Trophoblast cell (in vitro differentiated cells and primary cell): ENCODE data around the gene BCL2L13.

Source experiments
- DNase-seq, 2 donors: peaks; one replicate each; pipeline ENCODE4 v3.0.0-alpha.2; 2016
- H2AFZ ChIP-seq: 2 replicates; pipeline ENCODE4 v1.6.1; 2013; ENCODE audit warnings: low read length, moderate library complexity, mild to moderate bottlenecking; ENCODE audit not compliant: insufficient read depth, poor library complexity
- H2AK5ac ChIP-seq: 2 replicates; pipeline ENCODE4 v1.6.1; 2013; ENCODE audit warnings: mild to moderate bottlenecking, low read length
- H2BK120ac ChIP-seq: 2 replicates; pipeline ENCODE4 v1.6.1; 2013; ENCODE audit warnings: low read length, mild to moderate bottlenecking, moderate library complexity; ENCODE audit not compliant: insufficient read depth, poor library complexity
- H2BK12ac ChIP-seq: 2 replicates; pipeline ENCODE4 v1.6.1; 2013; ENCODE audit warnings: mild to moderate bottlenecking, low read length, moderate library complexity
- H2BK5ac ChIP-seq: 2 replicates; pipeline ENCODE4 v1.6.1; 2013; ENCODE audit warnings: low read length, low read depth, moderate library complexity, mild to moderate bottlenecking; ENCODE audit not compliant: poor library complexity
- H3K14ac ChIP-seq: 2 replicates; pipeline ENCODE4 v1.6.1; 2013; ENCODE audit warnings: mild to moderate bottlenecking, low read length
- H3K18ac ChIP-seq: 2 replicates; pipeline ENCODE4 v1.6.1; 2013; ENCODE audit warnings: mild to moderate bottlenecking, low read length
- H3K23ac ChIP-seq: 2 replicates; pipeline ENCODE4 v1.6.1; 2013; ENCODE audit warnings: low read length
- H3K27ac ChIP-seq: 2 replicates; pipeline ENCODE4 v1.5.1; 2013; ENCODE audit warnings: low read depth, mild to moderate bottlenecking, inconsistent platforms, low read length, moderate library complexity
- H3K27me3 ChIP-seq: 2 replicates; pipeline ENCODE4 v1.6.1; 2013; ENCODE audit warnings: inconsistent platforms, mild to moderate bottlenecking, low read length, moderate library complexity; ENCODE audit not compliant: insufficient read depth
- H3K36me3 ChIP-seq, 2 experiments: 1 replicate in 1 of 2; 2 replicates in 1 of 2; pipeline ENCODE4 v1.6.1; 2013; ENCODE audit warnings: low read length in 2 of 2, mild to moderate bottlenecking in 2 of 2, moderate library complexity in 1 of 2; ENCODE audit not compliant: insufficient read depth in 2 of 2, control insufficient read depth in 1 of 2
- H3K4ac ChIP-seq: 2 replicates; pipeline ENCODE4 v1.6.1; 2013; ENCODE audit warnings: low read depth, mild to moderate bottlenecking, low read length, moderate library complexity
- H3K4me1 ChIP-seq, 2 experiments: 1 replicate in 1 of 2; 2 replicates in 1 of 2; pipeline ENCODE4 v1.6.1; 2013; ENCODE audit warnings: low read length in 2 of 2, mild to moderate bottlenecking in 2 of 2, moderate library complexity in 1 of 2; ENCODE audit not compliant: insufficient read depth in 2 of 2, control insufficient read depth in 1 of 2
- H3K4me2 ChIP-seq: 2 replicates; pipeline ENCODE4 v1.6.1; 2013; ENCODE audit warnings: inconsistent platforms, mild to moderate bottlenecking, low read length, moderate library complexity
- H3K4me3 ChIP-seq: 2 replicates; pipeline ENCODE4 v1.5.1; 2013; ENCODE audit warnings: mild to moderate bottlenecking, low read depth, low read length, inconsistent platforms
- H3K79me1 ChIP-seq: one replicate; pipeline ENCODE4 v1.6.1; 2013; ENCODE audit warnings: low read length
- H3K79me2 ChIP-seq: 2 replicates; pipeline ENCODE4 v1.6.1; 2013; ENCODE audit warnings: low read length, mild to moderate bottlenecking; ENCODE audit not compliant: control insufficient read depth, insufficient read depth, poor library complexity
- H3K9ac ChIP-seq: 2 replicates; pipeline ENCODE4 v1.6.1; 2013; ENCODE audit warnings: mild to moderate bottlenecking, low read length
- H3K9me3 ChIP-seq: 2 replicates; pipeline ENCODE4 v1.6.1; 2013; ENCODE audit warnings: low read depth, mild to moderate bottlenecking, control low read depth, inconsistent platforms, low read length; ENCODE audit not compliant: insufficient read depth
- H4K12ac ChIP-seq: 2 replicates; pipeline ENCODE4 v1.6.1; 2013; ENCODE audit warnings: low read depth, mild to moderate bottlenecking, low read length, moderate library complexity
- H4K8ac ChIP-seq: 2 replicates; pipeline ENCODE4 v1.6.1; 2013; ENCODE audit warnings: low read depth, mild to moderate bottlenecking, low read length, moderate library complexity
- H4K91ac ChIP-seq: one replicate; pipeline ENCODE4 v1.6.1; 2013; ENCODE audit warnings: low read depth, mild to moderate bottlenecking, low read length, moderate library complexity
- WGBS: extraction: QIAGEN DNeasy Blood & Tissue Kit; methylation state at CpG from one replicate; pipeline ENCODE4 v1.1.7; 2013; ENCODE audit warnings: missing lambda C conversion rate; ENCODE audit not compliant: insufficient read length, insufficient coverage; ENCODE audit errors: extremely low coverage; 5-methylcytosine and 5-hydroxymethylcytosine counted together

The BCL2L13 gene

DNA sequence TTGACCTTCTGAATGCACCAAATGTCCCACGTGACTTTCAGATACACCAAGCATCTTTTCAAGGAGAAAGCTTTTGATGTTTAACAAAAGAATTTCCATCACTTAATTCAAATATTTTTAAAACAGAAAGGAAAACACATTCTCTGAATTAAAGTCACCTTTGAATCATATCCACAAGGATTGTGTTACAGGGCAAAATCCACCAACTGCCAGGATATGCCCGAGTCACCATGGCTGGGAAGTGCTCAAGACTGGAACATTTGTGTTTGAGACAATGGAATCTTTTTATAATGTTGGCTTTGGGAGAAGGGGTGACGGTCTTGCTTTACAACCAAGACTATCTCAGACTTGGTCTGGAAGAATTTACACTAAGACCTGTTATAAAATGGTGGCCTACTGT is 94.9 kb downstream of the BCL2L13 start:
- Histone ChIP-seq H3K79me1 (no peaks in the 10 kb centered on the region), H3K4me1 (no peaks in the 10 kb centered on the region), H2AFZ (no peak overlapping the region), H3K18ac (no peak overlapping the region), H2BK12ac (no peak overlapping the region), H3K4me3 (no peak overlapping the region), H3K4me2 (no peak overlapping the region), H3K4ac (no peak overlapping the region), H4K8ac (no peak overlapping the region), H3K9me3 (no peaks in the 10 kb centered on the region), H3K14ac (no peak overlapping the region), H4K91ac (no peak overlapping the region), H2BK120ac (no peak overlapping the region), H3K36me3 (peaks cover 5 to 24% of the 10 kb centered on the region in 2 experiments), H2BK5ac (no peak overlapping the region), H4K12ac (no peak overlapping the region), H3K27me3 (no peaks in the 10 kb centered on the region), H3K9ac (no peak overlapping the region), H3K79me2 (no peaks in the 10 kb centered on the region), H3K23ac (no peak overlapping the region), H3K27ac (no peak overlapping the region), H2AK5ac (no peak overlapping the region)
- no CpG with 5 or more reads among the region's 3 CpGs for WGBS
- DNase-seq, result no peak

DNA sequence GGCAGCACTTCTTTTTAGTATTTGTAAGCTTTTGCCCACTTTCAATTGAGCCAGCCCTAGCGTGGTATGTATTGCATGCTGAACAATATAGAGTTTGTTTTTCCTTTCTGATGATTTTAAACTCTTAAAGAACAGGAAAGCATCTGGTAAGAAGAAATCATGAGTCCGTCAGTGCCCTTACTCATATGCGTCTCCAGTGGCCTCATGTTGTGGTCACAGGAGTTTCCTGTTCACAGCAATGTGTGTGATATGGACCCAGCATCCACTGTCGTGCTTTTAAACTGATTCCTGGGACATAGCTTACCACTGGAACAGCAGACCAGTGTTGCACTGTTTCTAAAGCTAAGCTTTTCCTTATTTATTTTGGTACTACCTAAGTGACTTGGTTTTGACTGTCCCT is 95.6 kb downstream of the BCL2L13 start:
- no peak overlapping the region for H3K18ac ChIP-seq
- no peak overlapping the region for H2AK5ac ChIP-seq
- no peak for DNase-seq
- no peak overlapping the region for H2BK12ac ChIP-seq
- H3K4me1 ChIP-seq, result no peaks in the 10 kb centered on the region
- H3K36me3 ChIP-seq, result peaks cover 5 to 22% of the 10 kb centered on the region in 2 experiments
- no peak overlapping the region for H4K8ac ChIP-seq
- no peak overlapping the region for H2BK5ac ChIP-seq
- WGBS, result no CpG with 5 or more reads among the region's 4 CpGs
- no peak overlapping the region for H3K14ac ChIP-seq
- no peak overlapping the region for H4K91ac ChIP-seq
- H2AFZ ChIP-seq, result no peak overlapping the region
- no peak overlapping the region for H3K4me2 ChIP-seq
- H3K79me2 ChIP-seq, result no peaks in the 10 kb centered on the region
- H3K27me3 ChIP-seq, result no peaks in the 10 kb centered on the region
- no peak overlapping the region for H4K12ac ChIP-seq
- H3K4ac ChIP-seq, result no peak overlapping the region
- H3K4me3 ChIP-seq, result no peak overlapping the region
- no peak overlapping the region for H3K23ac ChIP-seq
- no peak overlapping the region for H3K9ac ChIP-seq
- H2BK120ac ChIP-seq, result no peak overlapping the region
- H3K27ac ChIP-seq, result no peak overlapping the region
- H3K9me3 ChIP-seq, result no peaks in the 10 kb centered on the region
- H3K79me1 ChIP-seq, result no peaks in the 10 kb centered on the region

DNA sequence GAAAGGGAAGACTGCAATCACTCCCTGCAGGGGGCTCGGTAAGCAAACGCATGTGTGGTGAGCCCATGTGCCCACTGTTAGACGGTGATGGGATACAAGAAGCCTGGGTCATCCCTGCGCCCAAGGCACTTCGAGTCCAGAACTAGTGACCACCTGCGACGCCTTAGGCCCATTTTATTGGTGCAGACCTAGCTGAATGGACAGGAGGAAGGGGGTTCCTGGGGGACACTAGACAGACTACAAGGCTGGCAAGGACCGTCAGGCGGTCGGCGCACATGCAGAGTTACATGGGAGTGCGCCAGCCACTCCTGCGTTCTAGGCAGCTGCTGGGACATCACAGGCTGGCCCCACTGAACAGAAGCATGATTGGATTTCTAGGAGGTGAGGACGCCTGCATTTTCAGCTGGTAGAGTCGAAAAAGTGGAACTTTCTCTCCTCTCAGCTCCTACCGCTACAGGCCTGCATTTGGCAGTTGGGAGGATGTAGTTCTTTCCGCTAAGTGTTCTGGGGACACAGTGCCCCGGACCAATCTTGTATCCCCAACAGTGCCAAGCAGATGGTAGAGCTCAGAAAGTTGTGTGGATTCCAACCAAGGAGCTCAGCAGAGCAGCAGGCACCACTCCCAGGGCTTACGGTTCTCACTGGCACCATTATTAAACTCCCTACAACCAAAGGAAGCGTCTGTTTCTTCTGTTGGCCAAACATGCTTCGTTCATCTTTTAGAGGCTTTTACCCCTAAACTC is 100.0 kb downstream of the BCL2L13 start:
- Histone ChIP-seq H4K12ac (no peak overlapping the region), H3K27me3 (no peaks in the 10 kb centered on the region), H4K8ac (no peak overlapping the region), H3K9me3 (no peaks in the 10 kb centered on the region), H2BK120ac (no peak overlapping the region), H2AFZ (no peak overlapping the region), H4K91ac (no peak overlapping the region), H3K4me1 (no peaks in the 10 kb centered on the region), H2BK12ac (no peak overlapping the region), H3K4me3 (no peak overlapping the region), H3K18ac (no peak overlapping the region), H2BK5ac (no peak overlapping the region), H2AK5ac (no peak overlapping the region), H3K9ac (no peak overlapping the region), H3K79me1 (no peaks in the 10 kb centered on the region), H3K36me3 (peaks cover 0 to 7% of the 10 kb centered on the region in 2 experiments), H3K4me2 (no peak overlapping the region), H3K23ac (no peak overlapping the region), H3K14ac (no peak overlapping the region), H3K79me2 (no peaks in the 10 kb centered on the region), H3K27ac (no peak overlapping the region), H3K4ac (no peak overlapping the region)
- no peak for DNase-seq
- no CpG with 5 or more reads among the region's 21 CpGs for WGBS

DNA sequence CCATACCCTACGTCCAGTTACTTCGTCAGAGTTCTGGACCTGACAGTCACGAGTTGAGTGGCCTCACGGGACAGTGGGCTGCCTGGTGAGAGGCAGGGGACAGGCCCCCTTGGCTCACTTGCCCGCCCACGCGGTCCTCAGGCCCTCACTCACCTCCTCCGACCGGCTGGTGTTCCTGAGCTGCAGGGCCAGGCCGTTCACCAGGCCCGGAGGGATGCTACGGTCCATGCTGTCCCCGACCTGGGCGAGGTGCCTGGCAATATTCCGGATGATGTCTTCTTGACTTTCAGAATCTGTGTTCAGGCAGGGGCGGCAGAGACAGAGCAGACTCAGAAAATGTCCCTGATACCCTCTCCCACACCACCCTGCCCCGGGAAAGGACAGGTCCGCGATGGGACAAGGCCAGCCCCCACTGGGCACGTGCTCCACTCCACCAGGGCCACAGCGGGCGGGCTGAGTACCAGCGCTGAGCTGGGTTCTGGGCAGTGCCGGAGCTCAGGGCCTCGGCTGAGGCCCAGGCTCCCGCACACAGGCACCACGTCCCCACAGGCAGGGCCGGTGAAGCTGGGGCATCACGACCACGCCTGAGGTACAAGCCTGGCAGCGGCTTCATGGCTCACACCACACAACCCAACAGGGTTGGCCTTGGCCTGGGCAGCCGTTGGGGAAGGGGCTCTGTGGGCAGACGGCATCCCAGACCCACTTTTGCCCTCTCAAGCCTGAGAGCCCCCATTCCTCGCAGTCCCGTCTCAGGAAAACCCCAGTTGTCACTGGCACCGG is 100.8 kb downstream of the BCL2L13 start:
- Histone ChIP-seq H3K79me1 (no peaks in the 10 kb centered on the region), H3K9me3 (no peaks in the 10 kb centered on the region), H3K4ac (no peak overlapping the region), H3K9ac (no peak overlapping the region), H4K8ac (no peak overlapping the region), H3K79me2 (no peaks in the 10 kb centered on the region), H2BK5ac (no peak overlapping the region), H3K14ac (no peak overlapping the region), H3K4me2 (no peak overlapping the region), H3K36me3 (peaks cover 0 to 3% of the 10 kb centered on the region in 2 experiments), H3K4me3 (no peak overlapping the region), H4K12ac (no peak overlapping the region), H2BK12ac (no peak overlapping the region), H3K27me3 (no peaks in the 10 kb centered on the region), H2BK120ac (no peak overlapping the region), H3K27ac (no peak overlapping the region), H3K4me1 (no peaks in the 10 kb centered on the region), H4K91ac (no peak overlapping the region), H2AK5ac (no peak overlapping the region), H3K18ac (no peak overlapping the region), H2AFZ (no peak overlapping the region), H3K23ac (no peak overlapping the region)
- no peak for DNase-seq
- no CpG with 5 or more reads among the region's 36 CpGs for WGBS
